KOPT-K1 (cell line): ENCODE data around the gene HDAC8.
"Not testable (repeated sequence)": the region's sequence is repeated elsewhere in the genome, so short reads cannot be mapped to it uniquely, and the experiment has no call there.

Experiments
- H3K27ac ChIP-seq: fragments of 200-600 bp; sonication (generic); 2 replicates; pipeline ENCODE4 v1.5.1; 2016; ENCODE audit warnings: antibody characterized with exemption, mild to moderate bottlenecking, low read depth, low read length; ENCODE audit not compliant: poor library complexity, severe bottlenecking
- H3K36me3 ChIP-seq: fragments of 200-600 bp; sonication (generic); 2 replicates; pipeline ENCODE4 v1.5.1; 2017; ENCODE audit warnings: antibody characterized with exemption, mild to moderate bottlenecking, low read length, moderate library complexity; ENCODE audit not compliant: insufficient read depth
- H3K9me3 ChIP-seq: fragments of 200-600 bp; sonication (generic); 2 replicates; pipeline ENCODE4 v1.5.1; 2017; ENCODE audit warnings: antibody characterized with exemption, low read length, mild to moderate bottlenecking; ENCODE audit not compliant: insufficient read depth, poor library complexity, severe bottlenecking

The HDAC8 gene

DNA sequence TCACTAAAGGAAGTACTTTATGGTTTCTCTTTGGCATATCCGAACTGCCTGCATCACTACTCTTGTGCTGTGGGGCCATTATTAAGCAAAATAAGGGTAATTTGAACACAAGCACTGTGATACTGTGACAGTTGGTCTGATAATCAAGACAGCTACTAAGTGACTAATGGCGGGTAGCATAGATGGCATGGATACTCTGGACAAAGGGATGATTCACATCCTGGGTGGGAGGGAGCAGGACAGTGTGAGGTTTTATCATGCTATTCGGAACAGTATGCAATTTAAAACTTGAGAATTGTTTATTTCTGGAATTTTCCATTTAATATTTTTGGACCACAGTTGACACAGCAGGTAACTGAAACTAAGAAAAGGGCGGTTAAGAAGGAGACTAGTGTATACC is 214.3 kb downstream of the HDAC8 start:
- Histone ChIP-seq H3K9me3 (no peaks in the 10 kb centered on the region), H3K36me3 (no peaks in the 10 kb centered on the region), H3K27ac (no peak overlapping the region)

DNA sequence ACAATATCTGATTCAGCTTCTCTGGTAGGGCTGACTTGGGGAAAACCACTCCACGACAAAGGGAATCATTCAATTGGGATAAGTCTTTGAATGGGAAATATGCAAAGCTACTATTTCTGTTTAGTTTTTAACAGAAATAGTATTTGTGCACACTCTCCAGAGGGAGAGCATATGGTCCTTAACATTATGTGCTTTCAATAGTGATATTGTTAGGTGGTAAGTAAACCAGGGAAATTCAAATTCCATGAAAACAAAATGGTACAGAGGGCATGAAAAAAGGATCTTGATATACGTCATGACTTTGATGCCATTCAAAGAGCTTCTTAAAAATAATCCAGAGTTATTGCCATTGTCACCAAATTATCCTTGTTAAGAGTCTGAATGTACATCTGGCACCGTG is 219.9 kb downstream of the HDAC8 start:
- Histone ChIP-seq H3K27ac (no peak overlapping the region), H3K36me3 (no peaks in the 10 kb centered on the region; the same call in 1 of the 2 replicates), H3K9me3 (no peaks in the 10 kb centered on the region)

DNA sequence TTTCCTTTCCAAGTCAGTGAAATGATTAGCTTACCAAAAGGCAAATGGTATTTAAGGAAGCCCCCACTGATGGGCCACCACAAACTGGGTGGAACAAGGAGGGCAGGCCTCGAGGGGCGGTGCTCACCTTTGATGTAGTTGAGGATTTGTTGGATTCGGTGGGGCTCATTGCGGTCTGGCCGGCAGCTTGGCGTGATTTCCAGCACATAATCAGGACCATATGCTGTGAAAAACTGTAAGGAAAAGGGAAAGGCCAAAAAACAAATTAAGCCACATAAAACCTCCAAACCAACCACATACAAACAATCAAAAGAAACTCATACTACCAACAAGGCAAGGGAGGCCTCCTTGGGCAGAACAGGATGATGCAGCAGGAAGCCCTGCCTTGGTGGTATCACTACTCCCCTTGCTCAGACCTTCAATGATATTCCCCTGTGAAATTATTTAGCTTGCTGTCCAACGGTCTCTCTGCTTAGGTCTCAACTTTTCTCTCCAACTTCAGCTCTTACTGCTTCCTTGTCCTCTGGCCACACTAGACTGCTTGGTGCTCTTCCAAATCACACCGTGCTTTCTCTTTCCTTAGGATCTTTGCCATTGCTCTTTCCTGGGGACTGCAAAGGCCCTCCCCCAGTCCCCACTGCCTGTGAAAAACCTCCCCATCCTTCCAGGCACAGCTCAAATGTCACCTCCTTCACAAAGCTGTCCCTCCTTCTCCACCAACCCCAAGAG is 220.9 kb downstream of the HDAC8 start:
- no peak overlapping the region for H3K27ac ChIP-seq
- no peaks in the 10 kb centered on the region; the same call in 1 of the 2 replicates for H3K36me3 ChIP-seq
- no peaks in the 10 kb centered on the region for H3K9me3 ChIP-seq

DNA sequence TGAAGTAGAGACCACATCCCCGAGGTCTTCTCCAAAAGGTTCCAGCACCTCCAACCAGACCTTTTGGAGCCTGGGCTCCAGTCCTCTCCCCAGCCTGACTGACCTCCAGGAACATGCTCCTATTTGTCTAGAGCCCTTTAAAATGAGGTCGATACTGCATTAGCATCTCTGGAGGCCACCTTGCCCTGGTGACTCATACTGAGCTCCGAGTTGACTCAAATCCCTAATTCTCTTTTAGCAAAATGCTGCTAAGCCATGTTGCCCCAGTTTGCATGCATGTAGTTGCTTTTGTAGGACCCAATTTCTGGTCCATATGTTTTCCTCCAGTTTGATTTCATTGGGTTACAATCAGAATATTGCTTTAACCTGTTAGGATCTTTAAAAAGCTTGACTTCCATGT is 223.5 kb downstream of the HDAC8 start:
- Histone ChIP-seq H3K27ac (no peak overlapping the region), H3K9me3 (no peaks in the 10 kb centered on the region), H3K36me3 (no peaks in the 10 kb centered on the region; the same call in 1 of the 2 replicates)

DNA sequence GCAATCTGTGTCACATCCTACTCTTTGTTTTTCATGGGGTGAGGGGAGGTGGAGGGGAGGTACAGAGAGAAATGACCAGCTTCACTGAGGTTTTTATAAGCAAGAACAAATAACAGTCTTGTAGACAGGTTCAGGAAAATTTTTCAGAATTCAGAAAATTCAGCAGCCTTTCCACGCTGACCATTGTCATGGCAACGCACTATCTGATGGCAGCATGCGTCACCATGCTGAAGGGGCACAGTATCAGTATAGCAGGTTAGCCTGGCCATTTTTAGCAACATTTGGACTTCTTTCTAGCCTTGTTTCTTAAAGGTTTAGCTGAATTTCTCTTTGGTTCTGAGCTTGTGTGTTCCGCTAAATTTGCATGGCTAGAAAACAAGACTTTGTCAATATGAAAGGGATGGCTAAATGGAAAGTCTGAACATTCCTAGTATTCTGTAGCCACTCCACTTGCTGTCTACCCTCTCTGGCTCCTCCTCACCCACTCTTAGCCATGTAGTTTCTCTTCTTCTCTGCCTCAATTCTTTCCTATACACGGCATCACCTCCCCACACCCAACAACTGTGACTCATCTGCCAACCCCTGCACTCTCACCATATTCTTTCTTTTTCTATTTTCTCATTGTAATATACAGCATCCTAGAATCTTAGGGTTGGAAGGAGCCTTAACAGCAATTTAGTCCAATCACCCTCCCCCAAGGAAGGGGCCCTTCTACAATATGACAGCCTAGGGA is 224.2 kb downstream of the HDAC8 start:
- no peaks in the 10 kb centered on the region for H3K9me3 ChIP-seq
- no peaks in the 10 kb centered on the region; the same call in 1 of the 2 replicates for H3K36me3 ChIP-seq
- H3K27ac ChIP-seq: no peak overlapping the region

DNA sequence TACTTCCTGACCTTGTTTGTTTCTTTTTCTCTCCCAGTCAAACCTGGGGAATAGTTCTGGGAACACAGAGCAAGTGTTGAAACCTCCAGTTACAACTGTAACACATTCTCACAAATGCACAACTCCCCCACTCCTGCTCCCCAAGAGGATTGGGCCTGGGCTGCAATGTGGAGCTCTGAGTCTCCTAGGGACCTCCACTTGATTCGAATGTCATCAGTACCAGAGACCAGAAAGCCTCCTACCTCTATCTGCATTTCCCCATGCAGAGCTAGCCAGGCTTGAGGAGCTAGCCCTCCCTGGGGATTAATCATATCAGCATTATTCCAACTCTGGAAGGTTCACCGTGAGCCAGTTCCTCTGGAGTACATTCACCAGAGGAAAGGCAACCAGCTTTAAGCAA is 225.3 kb downstream of the HDAC8 start:
- Histone ChIP-seq H3K27ac (no peak overlapping the region), H3K9me3 (no peaks in the 10 kb centered on the region), H3K36me3 (no peaks in the 10 kb centered on the region; the same call in 1 of the 2 replicates)

DNA sequence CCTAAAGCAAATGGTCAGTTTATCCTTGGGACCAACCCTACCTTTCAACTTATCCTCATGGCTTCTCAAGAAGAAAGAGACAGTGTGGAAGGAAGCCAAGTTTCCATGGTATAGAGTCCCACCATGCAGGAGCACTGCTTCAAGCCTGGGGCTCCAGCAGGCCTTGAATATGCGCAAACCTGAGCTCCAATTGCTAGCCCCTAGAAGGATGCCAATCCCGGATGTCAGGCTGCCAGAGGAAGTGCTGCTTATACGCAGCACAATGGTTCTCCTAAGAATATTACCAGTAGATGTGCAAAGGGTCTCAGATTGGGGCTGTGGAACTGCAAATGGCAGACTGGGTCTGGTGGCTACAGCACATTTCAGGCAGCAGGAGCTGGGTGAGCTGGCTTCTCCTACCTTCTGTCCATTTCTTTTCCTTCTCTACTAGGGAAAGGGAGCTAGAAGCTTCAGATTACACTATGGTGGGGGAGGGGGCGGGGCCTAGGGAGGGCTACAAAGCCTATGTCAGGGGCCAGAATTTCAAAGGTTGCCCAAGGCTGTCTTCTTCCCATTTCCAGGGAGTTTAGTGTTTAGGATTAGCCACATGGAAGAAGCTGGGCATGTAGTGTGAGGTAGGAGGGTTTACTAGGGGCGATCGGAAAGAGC is 226.2 kb downstream of the HDAC8 start:
- H3K27ac ChIP-seq: no peak overlapping the region
- no peaks in the 10 kb centered on the region for H3K9me3 ChIP-seq
- H3K36me3 ChIP-seq: no peaks in the 10 kb centered on the region; the same call in 1 of the 2 replicates

DNA sequence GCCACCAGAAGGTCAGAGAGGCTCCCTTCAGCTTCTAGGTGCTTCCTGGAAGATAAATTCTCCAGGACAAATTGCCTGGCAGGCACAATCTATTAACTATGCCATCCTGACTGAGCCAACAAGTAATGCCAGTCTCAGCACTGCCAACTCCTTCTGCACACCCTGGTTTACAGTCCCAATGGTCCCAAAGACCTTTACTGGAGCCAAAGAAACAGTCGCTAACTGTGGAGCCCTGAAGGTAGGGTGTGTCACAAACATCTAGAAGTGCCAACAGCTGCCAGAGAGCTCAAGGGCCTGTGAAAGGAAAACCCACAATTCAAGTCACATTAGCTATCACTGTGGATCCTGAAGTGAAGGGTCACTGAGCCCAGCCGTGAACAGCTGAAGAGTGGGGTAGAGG is 232.0 kb downstream of the HDAC8 start:
- Histone ChIP-seq H3K27ac (no peak overlapping the region), H3K36me3 (no peaks in the 10 kb centered on the region), H3K9me3 (no peaks in the 10 kb centered on the region)

DNA sequence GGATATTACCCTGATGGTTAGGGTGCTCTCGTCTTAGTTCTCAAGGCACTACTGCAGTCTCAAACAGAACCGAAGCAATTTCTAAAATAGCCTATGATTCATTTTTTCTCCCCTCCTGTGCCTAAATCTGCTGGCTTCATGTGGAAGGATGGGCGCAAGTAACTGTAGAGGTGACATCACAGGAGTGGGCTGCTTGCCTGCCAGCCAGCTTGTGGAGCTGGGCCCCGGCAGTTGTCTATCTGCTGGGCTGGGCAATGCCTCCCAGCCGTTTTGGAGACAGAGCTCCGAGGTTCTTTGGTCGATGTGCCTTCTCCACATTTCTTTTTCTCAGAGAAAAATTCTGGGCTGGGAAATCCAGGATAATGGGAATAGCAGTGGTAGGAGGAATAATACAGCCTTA is 232.6 kb downstream of the HDAC8 start:
- Histone ChIP-seq H3K9me3 (no peaks in the 10 kb centered on the region), H3K36me3 (no peaks in the 10 kb centered on the region), H3K27ac (no peak overlapping the region)

DNA sequence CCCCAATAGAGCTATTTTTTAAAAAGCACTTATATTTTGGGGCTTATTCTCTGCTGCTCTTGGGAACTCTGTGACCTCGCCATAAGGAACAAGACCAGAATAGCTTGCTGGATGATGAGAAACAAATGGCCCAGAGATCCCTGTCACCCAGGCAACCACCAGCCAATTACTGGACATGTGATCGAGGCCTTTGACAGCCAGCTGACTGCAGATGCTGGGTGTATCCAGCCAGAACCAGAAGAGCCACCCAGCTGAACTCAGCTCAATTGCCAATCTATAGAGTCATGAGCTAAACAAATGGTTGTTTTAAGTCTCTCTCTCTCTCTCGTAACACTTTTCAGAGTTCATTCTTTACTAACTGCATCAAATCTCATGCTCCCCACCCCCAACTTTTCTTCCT is 242.5 kb downstream of the HDAC8 start:
- no peaks in the 10 kb centered on the region for H3K36me3 ChIP-seq
- no peak overlapping the region for H3K27ac ChIP-seq
- H3K9me3 ChIP-seq: no peaks in the 10 kb centered on the region

DNA sequence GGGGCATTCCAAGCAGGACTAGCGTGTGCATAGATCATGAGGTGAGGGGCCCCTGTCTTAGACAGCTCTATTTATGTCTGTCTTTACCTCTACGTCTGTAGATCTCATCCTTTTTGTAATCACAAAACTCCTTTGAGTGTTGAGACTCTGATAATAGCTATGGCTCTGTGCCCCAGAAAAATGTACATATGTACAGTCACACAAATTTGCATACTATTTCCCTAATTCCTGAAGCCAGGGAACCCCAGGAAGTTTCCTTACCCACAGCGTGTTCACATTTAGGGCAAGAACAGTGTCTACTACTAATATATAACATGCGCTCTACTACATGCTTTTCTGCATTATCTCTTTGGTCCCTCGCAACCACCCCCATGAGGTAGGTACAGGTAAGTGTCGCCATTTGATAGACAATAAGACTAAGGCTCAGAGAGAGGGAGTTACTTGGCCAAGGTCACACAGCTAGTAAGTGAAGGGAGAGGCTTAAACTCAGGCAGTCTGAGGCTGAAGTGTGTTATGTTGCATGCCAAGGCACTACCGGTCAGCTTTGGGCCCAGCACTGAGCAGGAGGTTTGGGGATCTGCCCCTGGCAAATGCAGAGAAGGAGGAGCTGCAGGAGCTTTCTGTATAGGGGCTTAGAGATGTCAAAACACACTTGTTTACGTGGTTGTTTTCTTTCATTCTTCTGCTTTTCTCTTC is 245.9 kb downstream of the HDAC8 start:
- H3K36me3 ChIP-seq: no peaks in the 10 kb centered on the region
- H3K27ac ChIP-seq: no peak overlapping the region
- no peaks in the 10 kb centered on the region for H3K9me3 ChIP-seq

DNA sequence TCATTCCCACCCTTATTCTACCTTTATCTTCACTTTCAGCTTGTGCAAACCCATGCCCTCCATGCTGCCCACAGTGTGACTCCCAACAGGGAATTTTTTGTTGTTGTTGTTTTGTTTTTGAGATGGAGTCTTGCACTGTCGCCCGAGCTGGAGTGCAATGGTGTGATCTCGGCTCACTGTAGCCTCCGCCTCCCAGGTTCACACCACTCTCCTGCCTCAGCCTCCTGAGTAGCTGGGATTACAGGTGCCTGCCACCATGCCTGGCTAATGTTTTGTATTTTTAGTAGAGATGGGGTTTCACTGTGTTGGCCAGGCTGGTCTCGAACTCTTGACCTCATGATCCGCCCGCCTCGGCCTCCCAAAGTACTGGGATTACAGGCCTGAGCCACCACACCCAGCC is 253.0 kb downstream of the HDAC8 start:
- not testable (repeated sequence) for H3K36me3 ChIP-seq, H3K9me3 ChIP-seq, H3K27ac ChIP-seq

DNA sequence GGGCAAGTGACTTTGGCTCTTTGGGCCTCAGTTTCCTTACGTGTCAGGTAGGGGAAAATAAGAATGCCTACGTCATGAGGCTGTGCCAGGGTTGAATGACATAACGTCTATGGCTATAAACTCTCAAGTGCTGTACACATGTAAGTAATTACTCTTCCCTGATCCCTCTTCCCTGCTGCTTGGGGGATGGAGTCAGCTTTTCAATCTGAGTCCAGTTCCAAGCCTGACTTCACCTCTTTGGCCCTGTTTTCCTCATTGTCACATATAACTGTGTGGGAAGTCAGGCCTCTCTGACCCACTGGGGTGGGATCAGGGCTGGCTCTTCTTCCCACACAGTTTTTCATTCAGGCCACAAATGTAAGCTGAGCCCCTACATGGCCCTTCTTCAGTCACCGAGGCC is 255.5 kb downstream of the HDAC8 start:
- Histone ChIP-seq H3K27ac (no peak overlapping the region), H3K9me3 (no peaks in the 10 kb centered on the region), H3K36me3 (no peaks in the 10 kb centered on the region)

DNA sequence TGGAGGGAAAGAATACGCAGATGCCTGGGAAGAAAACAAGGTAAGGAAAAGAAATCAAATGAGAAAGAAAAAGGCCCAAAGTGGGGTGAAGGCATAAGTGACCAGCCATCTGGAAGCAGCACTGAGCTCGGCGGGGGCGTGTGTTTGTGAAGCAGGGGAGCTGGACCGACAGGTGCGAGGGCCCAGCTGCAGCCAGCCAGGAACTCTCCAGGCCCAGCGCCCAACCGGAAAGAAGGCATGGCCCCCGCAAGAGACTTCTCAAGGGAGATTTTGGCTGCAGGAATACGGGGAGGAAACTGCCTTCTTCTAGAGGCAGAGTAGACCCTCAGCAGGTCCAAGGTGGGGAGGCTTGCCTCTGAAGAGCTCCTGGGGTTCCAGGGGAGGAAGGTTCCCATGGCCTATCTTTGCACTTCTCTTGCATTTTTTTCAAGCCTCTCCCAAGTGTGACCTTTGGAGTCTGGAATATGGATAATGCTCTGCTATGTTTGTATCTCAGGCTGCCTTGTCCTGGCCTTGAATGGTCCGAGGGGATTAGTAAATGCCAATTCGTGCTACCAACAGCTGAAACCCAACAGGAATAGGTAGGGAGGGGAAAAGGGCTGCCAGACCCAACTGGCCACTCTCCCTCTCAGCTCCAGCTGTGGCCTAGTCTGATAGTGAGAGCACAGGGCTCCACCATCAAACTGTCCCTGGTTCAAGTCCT is 256.1 kb downstream of the HDAC8 start:
- no peak overlapping the region for H3K27ac ChIP-seq
- no peaks in the 10 kb centered on the region for H3K9me3 ChIP-seq

More for the DNA sequence above, 256.1 kb downstream of the HDAC8 start:
- H3K36me3 ChIP-seq: no peaks in the 10 kb centered on the region
